ENCODE data around the gene SMARCA2. TPM values are rescaled to one million over a fixed set of nuclear protein-coding genes. Genes with fewer than 3 reads are reported as not detected.

Gene SMARCA2
- total and polyA plus RNA-seq, 10 of the 15 experiments (the other 5 are each of a cell fraction or from before 2014, with no cell fraction given): 100 to 392 (median 204) TPM

GRCh38 chr9:1969898-1970297 is 45.2 kb upstream of the SMARCA2 start (continued):
- TF ChIP-seq ZBTB11 (CRISPR knock-in tag; IDR thresholded peaks at IDR 0.05) (no peak), MAX (IDR thresholded peaks at IDR 0.05; ENCODE audit: low read depth, low read length) (no peak), ZNF207 (IDR thresholded peaks at IDR 0.05; ENCODE audit: borderline replicate concordance) (no peak), PKNOX1 (IDR thresholded peaks at IDR 0.05) (no peak), SMAD5 (IDR thresholded peaks at IDR 0.05; ENCODE audit: low read depth) (no peak), ZNF592 (IDR thresholded peaks at IDR 0.05) (no peak)

All from GM12878 (cell line).